HepG2 (cell line): ENCODE measurements around the gene HSP90AB1. TPM values are rescaled to one million over a fixed set of nuclear protein-coding genes. Genes with fewer than 3 reads are reported as not detected.

ENCODE experiments used
- ATAC-seq: fragments of 200-7000 bp; cut with Tn5 transposase; 3 replicates; pipeline ENCODE4 v1.9.1; 2020; ENCODE audit warnings: mild to moderate bottlenecking, moderate library complexity
- BruUV-seq: library from RNA; stranded (reverse); fragments of 400-500 nt; replicated peaks from 2 replicates; lab custom pipeline; 2021; lab: Mats Ljungman, UMichigan
- CTCF ChIA-PET: fragments of 300-600 bp; formaldehyde crosslinking; extraction: SDS; loops from one replicate; lab custom pipeline; 2021; ENCODE audit warnings: low total read pairs, inconsistent platforms, low intra/inter-chr PET ratio; lab: Yijun Ruan, JAX
- POLR2A ChIA-PET: fragments of 350-600 bp; sonication (Branson Sonifier 250); formaldehyde crosslinking; loops from one replicate; lab custom pipeline; 2020; ENCODE audit warnings: antibody characterized with exemption, inconsistent platforms; lab: Yijun Ruan, JAX
- DNase-seq: peaks from one replicate; pipeline ENCODE4 v3.0.0-alpha.2; 2015; ENCODE audit warnings: low spot score
- FAIRE-seq: peaks from 3 replicates; lab custom pipeline; 2011; peaks lifted over from hg19 to GRCh38; lab: Jason Lieb, UNC
- H2AFZ ChIP-seq: one replicate; pipeline ENCODE4 v1.6.1; 2011; ENCODE audit warnings: low read length, inconsistent platforms
- H3K27ac ChIP-seq: fragments of 300-600 bp; 3 replicates; pipeline ENCODE4 v1.8.0; 2011; ENCODE audit warnings: mixed run types, mild to moderate bottlenecking, mixed read lengths, low read length, inconsistent platforms; ENCODE audit not compliant: insufficient read depth; ENCODE audit errors: extremely low read length
- H3K27me3 ChIP-seq, 2 experiments: fragments of 200-600 bp in 1 of 2; 2 replicates in 1 of 2; 3 replicates in 1 of 2; pipeline versions ENCODE4 v1.6.0 to v1.8.0; 2011; ENCODE audit warnings: low read length in 2 of 2, mild to moderate bottlenecking in 2 of 2, moderate library complexity in 2 of 2, inconsistent platforms in 1 of 2; ENCODE audit not compliant: insufficient read depth in 2 of 2, control insufficient read depth in 1 of 2
- H3K36me3 ChIP-seq, 2 experiments: fragments of 200-600 bp in 1 of 2; replicated peaks in 1 of 2; 2 replicates in 1 of 2; 3 replicates in 1 of 2; pipeline versions ENCODE4 v1.5.1 to v1.8.0; 2011; ENCODE audit warnings: low read length in 2 of 2, inconsistent platforms in 1 of 2; ENCODE audit not compliant: insufficient read depth in 2 of 2, control insufficient read depth in 1 of 2
- H3K4me1 ChIP-seq: 2 replicates; pipeline ENCODE4 v1.5.1; 2012; ENCODE audit warnings: low read length, inconsistent platforms; ENCODE audit not compliant: insufficient read depth
- H3K4me2 ChIP-seq: 2 replicates; pipeline ENCODE4 v1.6.0; 2011; ENCODE audit warnings: low read depth, low read length, inconsistent platforms
- H3K4me3 ChIP-seq, 3 experiments: fragments of 200-600 bp in 1 of 3; sonication (generic), shearing (Covaris generic) in 1 of 3; replicated peaks in 1 of 3; 2 replicates each; pipeline ENCODE4 v1.5.1; 2011 to 2016; ENCODE audit warnings: low read length in 3 of 3, inconsistent platforms in 2 of 3, low read depth in 2 of 3, mild to moderate bottlenecking in 2 of 3, control low read depth in 1 of 3, mixed read lengths in 1 of 3; ENCODE audit not compliant: insufficient read depth in 1 of 3
- H3K79me2 ChIP-seq: one replicate; pipeline ENCODE4 v1.6.1; 2011; ENCODE audit warnings: low read length, inconsistent platforms; ENCODE audit not compliant: insufficient read depth
- H3K9ac ChIP-seq: 2 replicates; pipeline ENCODE4 v1.6.0; 2011; ENCODE audit warnings: mild to moderate bottlenecking, low read depth, low read length, inconsistent platforms; ENCODE audit not compliant: insufficient read depth
- H3K9me3 ChIP-seq: 2 replicates; pipeline ENCODE4 v1.5.1; 2012; ENCODE audit warnings: mild to moderate bottlenecking, low read length
- H4K20me1 ChIP-seq: 2 replicates; pipeline ENCODE4 v1.6.0; 2011; ENCODE audit warnings: inconsistent platforms, mild to moderate bottlenecking, low read length, moderate library complexity; ENCODE audit not compliant: insufficient read depth
- CHCHD3 ChIP-seq: sonication (generic); formaldehyde crosslinking; IDR thresholded peaks from 2 replicates; pipeline ENCODE4 v1.8.0; 2022; ENCODE audit warnings: mild to moderate bottlenecking, missing genetic modification reagents, moderate library complexity
- DNMT3B ChIP-seq: conservative IDR thresholded peaks from 2 replicates; pipeline ENCODE4 v1.6.1; 2016; ENCODE audit warnings: missing biosample characterization, control low read depth
- GATAD2A ChIP-seq: IDR thresholded peaks from 2 replicates; pipeline ENCODE4 v1.6.1; 2016
- GZF1 ChIP-seq: sonication (generic); formaldehyde crosslinking; IDR thresholded peaks from 2 replicates; pipeline ENCODE4 v1.5.1; 2020; ENCODE audit warnings: mild to moderate bottlenecking, missing genetic modification reagents
- LBX2 ChIP-seq: sonication (generic); formaldehyde crosslinking; IDR thresholded peaks from 2 replicates; pipeline ENCODE4 v1.5.0; 2020; ENCODE audit warnings: missing genetic modification reagents, mild to moderate bottlenecking, borderline replicate concordance
- NR2F1 ChIP-seq, 2 experiments: fragments of 450-650 bp in 1 of 2; formaldehyde crosslinking in 1 of 2; IDR thresholded peaks; 2 replicates each; pipeline versions ENCODE4 v1.5.0 to v1.6.1; 2016 to 2020; ENCODE audit warnings: mild to moderate bottlenecking in 1 of 2, missing compliant biosample characterization in 1 of 2, missing genetic modification reagents in 1 of 2, moderate library complexity in 1 of 2
- SAP130 ChIP-seq: IDR thresholded peaks from 2 replicates; pipeline ENCODE4 v1.6.1; 2016; ENCODE audit warnings: low read depth
- SIX4 ChIP-seq: sonication (generic); formaldehyde crosslinking; IDR thresholded peaks from 2 replicates; pipeline ENCODE4 v1.4.0; 2020; ENCODE audit warnings: missing genetic modification reagents
- TFAP4 ChIP-seq: sonication (generic); IDR thresholded peaks from 2 replicates; pipeline ENCODE4 v1.6.1; 2016; ENCODE audit warnings: low read depth, borderline replicate concordance
- ZNF335 ChIP-seq: sonication (generic); formaldehyde crosslinking; IDR thresholded peaks from 2 replicates; pipeline ENCODE4 v1.4.0; 2020; ENCODE audit warnings: missing genetic modification reagents
- ZNF644 ChIP-seq: IDR thresholded peaks from 2 replicates; pipeline ENCODE4 v1.6.1; 2016; ENCODE audit warnings: low read depth
- ZNF839 ChIP-seq: sonication (generic); formaldehyde crosslinking; IDR thresholded peaks from 2 replicates; pipeline ENCODE4 v1.4.0; 2020; ENCODE audit warnings: missing genetic modification reagents, mild to moderate bottlenecking, borderline replicate concordance
- WGBS: methylation state at CpG from one replicate; pipeline ENCODE4 v1.1.6; 2017; ENCODE audit warnings: low lambda C conversion rate; 5-methylcytosine and 5-hydroxymethylcytosine counted together
- in situ Hi-C: cut with HindIII; loops from 2 replicates; pipeline ENCODE4 v1.10.0; 2017; ENCODE audit warnings: low pct_unique_long_range_greater_than_20kb; ENCODE audit not compliant: extremely low pct_ligation_motif_present
- intact Hi-C: fragments of 100-400 bp; cut with micrococcal nuclease; formaldehyde crosslinking; loops from one replicate; pipeline ENCODE4 v1.10.0; 2022; ENCODE audit not compliant: unreplicated experiment
- polyA plus RNA-seq, 8 experiments: library from polyadenylated mRNA; depleted of rRNA in 3 of 8; stranded (reverse) in 7 of 8; unstranded in 1 of 8; fragments of >200 nt; fragmentation: Illumina TruSeq in 4 of 8; extraction: Trizol in 4 of 8; gene quantifications; 2 replicates each; pipeline versions ENCODE4 v1.2.1 to v1.2.3, GENCODE V29; 2011 to 2016; ENCODE audit warnings: low read depth in 4 of 8, missing spikeins in 1 of 8, mixed read lengths in 1 of 8; ENCODE audit not compliant: insufficient read depth in 1 of 8
- total RNA-seq, 5 experiments: library from RNA; depleted of rRNA; stranded (reverse); fragments of >200 nt; fragmentation: Illumina TruSeq; extraction: Trizol; gene quantifications; 2 replicates each; pipeline ENCODE4 v1.2.3, GENCODE V29; 2016; ENCODE audit warnings: low read depth in 1 of 5
- TF ChIP-seq, protein P1 (sequence below): sonication (generic); formaldehyde crosslinking; IDR thresholded peaks from 2 replicates; pipeline ENCODE4 v1.5.1; 2020; ENCODE audit warnings: missing genetic modification reagents, mild to moderate bottlenecking, borderline replicate concordance
- TF ChIP-seq, protein P2 (sequence below): sonication (generic); formaldehyde crosslinking; conservative IDR thresholded peaks from 2 replicates; pipeline ENCODE4 v1.4.0; 2020; ENCODE audit warnings: mild to moderate bottlenecking, missing genetic modification reagents, moderate library complexity

HSP90AB1 gene
- total and polyA plus RNA-seq, 2 of the 13 experiments (the other 11 are each of a cell fraction or from before 2014, with no cell fraction given) = 1,325 to 1,472 TPM

GRCh38 chr6:44234101-44235025 is 12.5 kb upstream of the HSP90AB1 start:
- POLR2A ChIA-PET = interaction anchor here (3.2 to 3.7 kb wide), 2 partner anchors 11 to 12 kb away, joined by 20 to 48 read pairs; partner anchors contain the start of genes HSP90AB1 and SLC29A1
- H3K36me3 ChIP-seq = peaks cover 9 to 21% of the 10 kb centered on the region in 2 experiments
- DNase-seq = peak; percentile 78
- H3K4me1 ChIP-seq = peaks cover 53% of the 10 kb centered on the region
- H3K4me2 ChIP-seq = no peak overlapping the region
- no peak overlapping the region for H3K27ac ChIP-seq
- CTCF ChIA-PET = interaction anchor here (1.1 to 5.3 kb wide), 5 partner anchors 12 to 139 kb away, joined by 4 to 38 read pairs (median 18); partner anchors contain the start of gene SLC29A1
- WGBS = 72% methylated on average over 5 of the region's 5 CpGs
- peak; percentile 98 for FAIRE-seq
- no peak overlapping the region for H3K9ac ChIP-seq
- H4K20me1 ChIP-seq = no peaks in the 10 kb centered on the region
- in situ Hi-C loops (loop anchor here (5.0 kb wide), 1 partner anchor 132 kb away; no protein-coding TSS in a partner anchor), intact Hi-C loops (loop anchor here (1.0 to 5.0 kb wide), 4 partner anchors 13 to 138 kb away; no protein-coding TSS in a partner anchor)
- no peaks in the 10 kb centered on the region for H3K27me3 ChIP-seq
- H3K4me3 ChIP-seq = no peak overlapping the region
- BruUV-seq = no TSS peak
- no peak overlapping the region for H2AFZ ChIP-seq
- peak; percentile 51 for ATAC-seq
- no peaks in the 10 kb centered on the region for H3K9me3 ChIP-seq
- H3K79me2 ChIP-seq = no peaks in the 10 kb centered on the region
- no peak for TF ChIP-seq NR2F1 (CRISPR knock-in tag; IDR thresholded peaks at IDR 0.05)
- TF ChIP-seq, protein P1, sequence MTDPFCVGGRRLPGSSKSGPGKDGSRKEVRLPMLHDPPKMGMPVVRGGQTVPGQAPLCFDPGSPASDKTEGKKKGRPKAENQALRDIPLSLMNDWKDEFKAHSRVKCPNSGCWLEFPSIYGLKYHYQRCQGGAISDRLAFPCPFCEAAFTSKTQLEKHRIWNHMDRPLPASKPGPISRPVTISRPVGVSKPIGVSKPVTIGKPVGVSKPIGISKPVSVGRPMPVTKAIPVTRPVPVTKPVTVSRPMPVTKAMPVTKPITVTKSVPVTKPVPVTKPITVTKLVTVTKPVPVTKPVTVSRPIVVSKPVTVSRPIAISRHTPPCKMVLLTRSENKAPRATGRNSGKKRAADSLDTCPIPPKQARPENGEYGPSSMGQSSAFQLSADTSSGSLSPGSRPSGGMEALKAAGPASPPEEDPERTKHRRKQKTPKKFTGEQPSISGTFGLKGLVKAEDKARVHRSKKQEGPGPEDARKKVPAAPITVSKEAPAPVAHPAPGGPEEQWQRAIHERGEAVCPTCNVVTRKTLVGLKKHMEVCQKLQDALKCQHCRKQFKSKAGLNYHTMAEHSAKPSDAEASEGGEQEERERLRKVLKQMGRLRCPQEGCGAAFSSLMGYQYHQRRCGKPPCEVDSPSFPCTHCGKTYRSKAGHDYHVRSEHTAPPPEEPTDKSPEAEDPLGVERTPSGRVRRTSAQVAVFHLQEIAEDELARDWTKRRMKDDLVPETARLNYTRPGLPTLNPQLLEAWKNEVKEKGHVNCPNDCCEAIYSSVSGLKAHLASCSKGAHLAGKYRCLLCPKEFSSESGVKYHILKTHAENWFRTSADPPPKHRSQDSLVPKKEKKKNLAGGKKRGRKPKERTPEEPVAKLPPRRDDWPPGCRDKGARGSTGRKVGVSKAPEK (CRISPR knock-in tag) = no peak
- TF ChIP-seq CHCHD3 = no peak
- TF ChIP-seq SAP130 = peak; percentile 72
- no peak for TF ChIP-seq DNMT3B (CRISPR knock-in tag)
- TF ChIP-seq GZF1 (CRISPR knock-in tag) = no peak
- TF ChIP-seq GATAD2A (CRISPR knock-in tag) = peak; percentile 71
- TF ChIP-seq ZNF335 (CRISPR knock-in tag) = peak; percentile 63; the same call in 1 of the 2 replicates
- TF ChIP-seq TFAP4 = peak; percentile 89
- TF ChIP-seq, protein P2, sequence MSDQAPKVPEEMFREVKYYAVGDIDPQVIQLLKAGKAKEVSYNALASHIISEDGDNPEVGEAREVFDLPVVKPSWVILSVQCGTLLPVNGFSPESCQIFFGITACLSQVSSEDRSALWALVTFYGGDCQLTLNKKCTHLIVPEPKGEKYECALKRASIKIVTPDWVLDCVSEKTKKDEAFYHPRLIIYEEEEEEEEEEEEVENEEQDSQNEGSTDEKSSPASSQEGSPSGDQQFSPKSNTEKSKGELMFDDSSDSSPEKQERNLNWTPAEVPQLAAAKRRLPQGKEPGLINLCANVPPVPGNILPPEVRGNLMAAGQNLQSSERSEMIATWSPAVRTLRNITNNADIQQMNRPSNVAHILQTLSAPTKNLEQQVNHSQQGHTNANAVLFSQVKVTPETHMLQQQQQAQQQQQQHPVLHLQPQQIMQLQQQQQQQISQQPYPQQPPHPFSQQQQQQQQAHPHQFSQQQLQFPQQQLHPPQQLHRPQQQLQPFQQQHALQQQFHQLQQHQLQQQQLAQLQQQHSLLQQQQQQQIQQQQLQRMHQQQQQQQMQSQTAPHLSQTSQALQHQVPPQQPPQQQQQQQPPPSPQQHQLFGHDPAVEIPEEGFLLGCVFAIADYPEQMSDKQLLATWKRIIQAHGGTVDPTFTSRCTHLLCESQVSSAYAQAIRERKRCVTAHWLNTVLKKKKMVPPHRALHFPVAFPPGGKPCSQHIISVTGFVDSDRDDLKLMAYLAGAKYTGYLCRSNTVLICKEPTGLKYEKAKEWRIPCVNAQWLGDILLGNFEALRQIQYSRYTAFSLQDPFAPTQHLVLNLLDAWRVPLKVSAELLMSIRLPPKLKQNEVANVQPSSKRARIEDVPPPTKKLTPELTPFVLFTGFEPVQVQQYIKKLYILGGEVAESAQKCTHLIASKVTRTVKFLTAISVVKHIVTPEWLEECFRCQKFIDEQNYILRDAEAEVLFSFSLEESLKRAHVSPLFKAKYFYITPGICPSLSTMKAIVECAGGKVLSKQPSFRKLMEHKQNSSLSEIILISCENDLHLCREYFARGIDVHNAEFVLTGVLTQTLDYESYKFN (CRISPR knock-in tag) = peak; percentile 43
- no peak for TF ChIP-seq ZNF839
- TF ChIP-seq ZNF644 = no peak
- TF ChIP-seq SIX4 (CRISPR knock-in tag) = no peak
- TF ChIP-seq LBX2 (CRISPR knock-in tag) = no peak
